Vagina (tissue), 2 donors: ENCODE results near the gene STATH. TPM values are rescaled to one million over a fixed set of nuclear protein-coding genes. Genes with fewer than 3 reads are reported as not detected.

ENCODE experiments used
- DNase-seq, 2 donors: peaks; one replicate each; pipeline ENCODE4 v3.0.0-alpha.2; 2017; ENCODE audit errors: extremely low spot score in 2 of 2
- H3K27ac ChIP-seq: fragments of 200-600 bp; sonication (generic); one replicate; pipeline ENCODE4 v1.5.1; 2019
- H3K27me3 ChIP-seq: fragments of 200-600 bp; sonication (generic); one replicate; pipeline ENCODE4 v1.5.1; 2019
- H3K36me3 ChIP-seq, 2 donors: fragments of 200-600 bp; sonication (generic); one replicate each; pipeline ENCODE4 v1.5.1; 2017 to 2019
- H3K4me1 ChIP-seq: fragments of 200-600 bp; sonication (generic); one replicate; pipeline ENCODE4 v1.5.1; 2019
- H3K4me3 ChIP-seq, 2 donors: fragments of 200-600 bp; sonication (generic); 1 replicate in 1 of 2; 2 replicates in 1 of 2; pipeline ENCODE4 v1.5.1; 2016 to 2019
- H3K9me3 ChIP-seq: fragments of 200-600 bp; sonication (generic); one replicate; pipeline ENCODE4 v1.5.1; 2019
- CTCF ChIP-seq, 3 experiments: fragments of 450-650 bp in 2 of 3; fragments of 200-600 bp in 1 of 3; sonication (generic) in 1 of 3; IDR thresholded peaks; one replicate each; pipeline ENCODE4 v1.5.1; 2017 to 2019; ENCODE audit warnings: antibody characterized with exemption in 3 of 3, mild to moderate bottlenecking in 2 of 3, moderate library complexity in 2 of 3
- POLR2A ChIP-seq, 2 donors: fragments of 450-650 bp; IDR thresholded peaks; one replicate each; pipeline ENCODE4 v1.6.1; 2017; ENCODE audit warnings: antibody characterized with exemption in 2 of 2, mild to moderate bottlenecking in 2 of 2, moderate library complexity in 2 of 2
- POLR2AphosphoS5 ChIP-seq, 2 donors: sonication (generic); formaldehyde crosslinking; IDR thresholded peaks; one replicate each; pipeline ENCODE4 v1.9.0; 2017; ENCODE audit warnings: antibody characterized with exemption in 2 of 2, mild to moderate bottlenecking in 2 of 2, low read depth in 1 of 2; ENCODE audit not compliant: insufficient read depth in 1 of 2
- intact Hi-C: fragments of 100-400 bp; cut with DNase I; formaldehyde crosslinking; loops from one replicate; pipeline ENCODE4 v1.15.1; 2023
- total RNA-seq: library from RNA; depleted of rRNA; stranded (reverse); fragments of >200 nt; gene quantifications from one replicate; pipeline ENCODE4 v1.2.3, GENCODE V29; 2016

The STATH gene
- total RNA-seq, 1 donor from 2014 or later = not detected

GRCh38 chr4:69970071-69970470 is 25.7 kb upstream of the STATH start:
- Histone ChIP-seq H3K4me3 (no peak overlapping the region), H3K36me3 (no peaks in the 10 kb centered on the region)
- intact Hi-C loops = no loop called here

DNA sequence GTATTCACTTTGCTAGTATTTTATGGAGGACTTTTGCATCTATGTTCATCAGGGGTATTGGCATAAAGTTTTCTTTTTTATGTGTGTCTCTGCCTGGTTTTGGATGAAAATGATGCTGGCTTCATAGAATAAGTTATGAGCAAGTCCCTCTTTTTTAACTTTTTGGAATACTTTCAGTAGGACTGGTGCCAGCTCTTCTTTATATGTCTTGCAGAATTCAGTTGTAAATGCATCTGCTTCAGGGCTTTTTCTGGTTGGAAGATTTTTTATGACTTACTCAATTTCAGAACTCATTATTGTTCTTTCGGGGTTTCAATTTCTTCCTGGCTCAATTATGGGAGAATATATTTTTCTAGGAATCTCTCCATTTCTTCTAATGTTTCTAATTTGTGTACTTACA is 21.1 kb upstream of the STATH start:
- TF ChIP-seq POLR2AphosphoS5 (IDR thresholded peaks at IDR 0.05; ENCODE audit: insufficient read depth in 1 of 2, low read depth in 1 of 2) (no peak), CTCF (IDR thresholded peaks at IDR 0.05) (no peak), POLR2A (IDR thresholded peaks at IDR 0.05) (no peak)

More at GRCh38 chr4:69970071-69970470, 25.7 kb upstream of the STATH start:
- no peak overlapping the region for H3K27ac ChIP-seq
- H3K4me1 ChIP-seq = no peaks in the 10 kb centered on the region
- H3K27me3 ChIP-seq = no peaks in the 10 kb centered on the region
- no peaks in the 10 kb centered on the region for H3K9me3 ChIP-seq
- TF ChIP-seq POLR2AphosphoS5 (IDR thresholded peaks at IDR 0.05; ENCODE audit: insufficient read depth in 1 of 2, low read depth in 1 of 2) (no peak), CTCF (IDR thresholded peaks at IDR 0.05) (no peak), POLR2A (IDR thresholded peaks at IDR 0.05) (no peak)
- DNase-seq = no peak

DNA sequence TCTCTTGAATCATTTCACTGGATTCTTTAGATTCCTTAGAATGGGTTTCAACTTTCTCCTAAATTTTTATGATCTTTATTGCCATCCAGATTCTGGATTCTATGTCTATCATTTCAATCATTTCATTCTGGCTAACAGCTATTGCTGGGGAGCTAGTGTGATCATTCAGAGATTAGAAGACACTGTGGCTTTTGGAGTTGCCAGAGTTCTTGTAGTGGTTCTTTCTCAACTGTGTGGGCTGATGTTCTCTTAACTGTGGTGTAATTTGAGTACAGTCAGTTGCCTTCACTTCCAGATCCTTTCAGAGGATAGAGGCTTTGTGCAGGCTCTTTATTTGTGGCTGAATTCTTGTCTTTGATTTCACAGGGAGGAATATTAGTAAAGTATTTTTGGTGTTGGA is 18.2 kb upstream of the STATH start:
- no peak for DNase-seq
- Histone ChIP-seq H3K27me3 (no peaks in the 10 kb centered on the region), H3K4me3 (no peak overlapping the region), H3K9me3 (no peaks in the 10 kb centered on the region), H3K27ac (no peak overlapping the region), H3K4me1 (no peaks in the 10 kb centered on the region), H3K36me3 (no peaks in the 10 kb centered on the region)
- TF ChIP-seq CTCF (IDR thresholded peaks at IDR 0.05) (no peak), POLR2A (IDR thresholded peaks at IDR 0.05) (no peak), POLR2AphosphoS5 (IDR thresholded peaks at IDR 0.05; ENCODE audit: insufficient read depth in 1 of 2, low read depth in 1 of 2) (no peak)
- intact Hi-C loops = no loop called here

More for the DNA sequence above, 21.1 kb upstream of the STATH start:
- intact Hi-C loops = no loop called here
- no peak for DNase-seq
- Histone ChIP-seq H3K27me3 (no peaks in the 10 kb centered on the region), H3K36me3 (no peaks in the 10 kb centered on the region), H3K4me3 (no peak overlapping the region), H3K9me3 (no peaks in the 10 kb centered on the region), H3K4me1 (no peaks in the 10 kb centered on the region), H3K27ac (no peak overlapping the region)

DNA sequence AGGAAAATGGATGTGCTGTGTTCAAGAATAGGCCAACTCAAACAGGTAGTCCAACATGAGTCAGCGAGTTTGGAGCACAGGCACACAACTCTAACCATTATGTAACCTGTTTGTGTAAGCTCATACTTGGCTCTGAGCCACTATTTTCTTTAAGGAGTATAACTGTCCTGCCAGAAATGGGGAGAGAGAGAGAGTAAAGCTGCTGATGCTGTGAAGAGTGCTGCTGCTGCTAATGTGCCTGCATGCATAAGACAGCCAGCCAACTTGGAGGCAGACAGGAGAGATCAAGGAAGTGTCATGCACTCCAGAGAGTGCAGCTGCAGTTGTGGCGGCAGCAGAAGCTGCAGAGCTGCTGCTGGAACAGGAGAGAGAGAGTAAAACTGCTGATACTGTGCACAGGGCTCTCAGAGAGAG is 11.7 kb upstream of the STATH start:
- no peak for DNase-seq
- intact Hi-C loops = no loop called here
- TF ChIP-seq POLR2AphosphoS5 (IDR thresholded peaks at IDR 0.05; ENCODE audit: insufficient read depth in 1 of 2, low read depth in 1 of 2) (peak in 1 of 2 donors; percentile 13), POLR2A (IDR thresholded peaks at IDR 0.05) (no peak)

DNA sequence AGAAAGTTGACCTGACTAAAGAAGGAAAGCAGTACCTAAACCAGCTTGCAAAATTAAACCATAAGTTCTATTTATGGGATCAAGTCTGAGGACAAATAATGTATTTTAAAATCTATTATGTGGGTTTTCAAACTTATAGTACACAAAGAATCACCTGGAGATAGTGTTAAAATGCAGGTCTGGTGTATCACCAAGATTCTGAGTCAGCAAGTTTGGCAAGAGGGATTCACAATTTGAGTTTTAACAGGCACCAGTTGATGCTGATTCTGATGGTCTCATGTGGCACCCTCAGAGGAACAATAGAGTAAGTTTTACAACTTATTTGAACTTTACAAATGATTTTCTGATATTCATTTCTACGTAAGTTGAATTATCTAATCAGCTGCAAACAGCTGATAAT is 9.1 kb upstream of the STATH start:
- Histone ChIP-seq H3K27ac (no peak overlapping the region), H3K9me3 (no peaks in the 10 kb centered on the region), H3K4me1 (no peaks in the 10 kb centered on the region), H3K27me3 (no peaks in the 10 kb centered on the region), H3K36me3 (no peaks in the 10 kb centered on the region), H3K4me3 (no peak overlapping the region)
- DNase-seq = no peak
- intact Hi-C loops = no loop called here
- TF ChIP-seq POLR2AphosphoS5 (IDR thresholded peaks at IDR 0.05; ENCODE audit: insufficient read depth in 1 of 2, low read depth in 1 of 2) (no peak), CTCF (IDR thresholded peaks at IDR 0.05) (no peak), POLR2A (IDR thresholded peaks at IDR 0.05) (no peak)

More for the DNA sequence above, 11.7 kb upstream of the STATH start:
- no peak overlapping the region for H3K4me3 ChIP-seq
- no peaks in the 10 kb centered on the region for H3K36me3 ChIP-seq
- no peaks in the 10 kb centered on the region for H3K9me3 ChIP-seq
- no peaks in the 10 kb centered on the region for H3K4me1 ChIP-seq
- H3K27me3 ChIP-seq = no peaks in the 10 kb centered on the region
- no peak overlapping the region for H3K27ac ChIP-seq
